Measurements from ENCODE around the gene TXNDC2.

GRCh38 chr18:9890957-9891356 lies 5.2 kb downstream of the TXNDC2 start:
- TF ChIP-seq ZNF592 (IDR thresholded peaks at IDR 0.05): no peak
- TF ChIP-seq CBFB (IDR thresholded peaks at IDR 0.05; ENCODE audit: low read depth): no peak
